Lower leg skin (tissue), 4 donors: ENCODE measurements around the gene CYBC1. TPM values are rescaled to one million over a fixed set of nuclear protein-coding genes. Genes with fewer than 3 reads are reported as not detected.

Experiments used
- DNase-seq, 2 donors: peaks; one replicate each; pipeline ENCODE4 v3.0.0-alpha.2; 2019; ENCODE audit warnings: low spot score in 2 of 2
- H3K4me3 ChIP-seq: fragments of 200-600 bp; sonication (generic); 2 replicates; pipeline ENCODE4 v1.5.1; 2017; ENCODE audit warnings: mild to moderate bottlenecking, low read depth; ENCODE audit not compliant: poor library complexity, severe bottlenecking
- POLR2A ChIP-seq, 2 donors: fragments of 450-650 bp; IDR thresholded peaks; one replicate each; pipeline ENCODE4 v1.6.1; 2016 to 2017; ENCODE audit warnings: antibody characterized with exemption in 2 of 2, mild to moderate bottlenecking in 1 of 2, moderate library complexity in 1 of 2
- WGBS, 2 donors: methylation state at CpG; one replicate each; pipeline ENCODE4 v1.1.5; 2018; 5-methylcytosine and 5-hydroxymethylcytosine counted together
- intact Hi-C: fragments of 100-400 bp; cut with DNase I; formaldehyde crosslinking; loops from one replicate; pipeline ENCODE4 v1.15.0; 2023; ENCODE audit warnings: low total_unique reads
- total RNA-seq, 4 donors: library from RNA; depleted of rRNA; stranded (reverse); fragments of >200 nt; gene quantifications; one replicate each; pipeline ENCODE4 v1.1.0, GENCODE V29; 2016
- TF ChIP-seq, protein P1 (sequence below), 3 donors: fragments of 450-650 bp; IDR thresholded peaks; one replicate each; pipeline ENCODE4 v1.5.1; 2016; ENCODE audit warnings: antibody characterized with exemption in 3 of 3, mild to moderate bottlenecking in 3 of 3, moderate library complexity in 2 of 3

The CYBC1 gene
- total RNA-seq, 4 donors from 2014 or later: 32.4 to 48.8 (median 43.5) TPM

DNA sequence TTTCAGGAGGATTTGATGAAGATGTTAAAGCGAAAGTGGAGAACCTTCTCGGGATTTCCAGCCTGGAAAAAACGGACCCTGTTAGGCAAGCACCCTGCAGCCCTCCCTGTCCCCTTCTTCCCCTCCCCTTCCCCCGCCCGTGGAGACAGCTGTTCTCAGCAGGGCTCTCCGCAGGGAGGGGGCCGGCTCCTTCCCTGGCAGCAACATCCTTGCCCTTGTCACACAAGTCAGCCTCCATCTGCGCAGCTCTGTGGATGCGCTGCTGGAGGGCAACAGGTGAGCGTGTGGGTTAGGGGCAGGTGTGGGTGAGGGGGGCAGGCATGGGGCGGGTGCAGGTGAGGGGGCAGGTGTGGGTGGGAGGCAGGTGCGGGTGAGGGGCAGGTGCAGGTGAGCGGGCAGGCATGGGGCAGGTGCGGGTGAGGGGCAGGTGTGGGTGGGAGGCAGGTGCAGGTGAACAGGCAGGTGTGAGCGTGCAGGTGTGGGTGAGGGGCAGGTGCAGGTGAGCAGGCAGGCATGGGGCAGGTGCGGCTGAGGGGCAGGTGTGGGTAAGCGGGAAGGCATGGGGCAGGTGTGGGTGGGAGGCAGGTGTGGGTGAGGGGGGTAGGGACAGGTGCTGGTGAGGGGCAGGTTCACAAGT is 9.4 kb downstream of the CYBC1 start:
- DNase-seq: no peak
- no peak for TF ChIP-seq POLR2A (IDR thresholded peaks at IDR 0.05)
- TF ChIP-seq, protein P1, sequence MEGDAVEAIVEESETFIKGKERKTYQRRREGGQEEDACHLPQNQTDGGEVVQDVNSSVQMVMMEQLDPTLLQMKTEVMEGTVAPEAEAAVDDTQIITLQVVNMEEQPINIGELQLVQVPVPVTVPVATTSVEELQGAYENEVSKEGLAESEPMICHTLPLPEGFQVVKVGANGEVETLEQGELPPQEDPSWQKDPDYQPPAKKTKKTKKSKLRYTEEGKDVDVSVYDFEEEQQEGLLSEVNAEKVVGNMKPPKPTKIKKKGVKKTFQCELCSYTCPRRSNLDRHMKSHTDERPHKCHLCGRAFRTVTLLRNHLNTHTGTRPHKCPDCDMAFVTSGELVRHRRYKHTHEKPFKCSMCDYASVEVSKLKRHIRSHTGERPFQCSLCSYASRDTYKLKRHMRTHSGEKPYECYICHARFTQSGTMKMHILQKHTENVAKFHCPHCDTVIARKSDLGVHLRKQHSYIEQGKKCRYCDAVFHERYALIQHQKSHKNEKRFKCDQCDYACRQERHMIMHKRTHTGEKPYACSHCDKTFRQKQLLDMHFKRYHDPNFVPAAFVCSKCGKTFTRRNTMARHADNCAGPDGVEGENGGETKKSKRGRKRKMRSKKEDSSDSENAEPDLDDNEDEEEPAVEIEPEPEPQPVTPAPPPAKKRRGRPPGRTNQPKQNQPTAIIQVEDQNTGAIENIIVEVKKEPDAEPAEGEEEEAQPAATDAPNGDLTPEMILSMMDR (IDR thresholded peaks at IDR 0.05): no peak
- no peak overlapping the region for H3K4me3 ChIP-seq
- intact Hi-C loops: no loop called here
- 63 to 64% methylated on average over 17 of the region's 17 CpGs for WGBS, 2 donors

DNA sequence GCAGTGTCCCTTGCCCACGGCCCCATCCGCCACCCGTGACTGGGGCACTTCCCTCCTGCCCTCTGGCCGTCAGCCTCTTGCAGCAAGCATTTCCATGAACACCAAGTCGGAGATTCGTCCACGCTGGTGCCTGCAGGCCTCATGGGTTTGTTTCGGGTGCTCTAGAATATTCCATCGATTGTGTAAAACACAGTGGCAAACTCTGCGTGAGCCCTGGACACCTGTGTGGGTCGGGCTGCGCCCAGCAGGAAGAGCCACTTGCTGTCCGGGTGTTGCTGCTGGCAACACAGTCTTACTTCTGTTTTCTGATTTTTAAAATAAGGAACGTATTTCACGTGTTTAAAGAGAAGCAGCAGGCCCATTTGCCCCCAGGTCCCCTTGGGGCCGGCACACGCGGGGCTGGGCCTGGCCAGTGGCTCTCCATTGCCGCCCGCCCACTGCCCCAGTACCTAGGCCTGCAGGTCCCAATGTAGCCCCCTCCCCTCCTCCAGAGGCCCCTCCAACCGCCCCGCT is 10.0 kb downstream of the CYBC1 start:
- no peak for DNase-seq
- WGBS, 2 donors: 71 to 74% methylated on average over 22 of the region's 22 CpGs
- intact Hi-C loops: no loop called here
- H3K4me3 ChIP-seq: no peak overlapping the region
- no peak for TF ChIP-seq POLR2A (IDR thresholded peaks at IDR 0.05)
- TF ChIP-seq, protein P1 (IDR thresholded peaks at IDR 0.05): no peak

DNA sequence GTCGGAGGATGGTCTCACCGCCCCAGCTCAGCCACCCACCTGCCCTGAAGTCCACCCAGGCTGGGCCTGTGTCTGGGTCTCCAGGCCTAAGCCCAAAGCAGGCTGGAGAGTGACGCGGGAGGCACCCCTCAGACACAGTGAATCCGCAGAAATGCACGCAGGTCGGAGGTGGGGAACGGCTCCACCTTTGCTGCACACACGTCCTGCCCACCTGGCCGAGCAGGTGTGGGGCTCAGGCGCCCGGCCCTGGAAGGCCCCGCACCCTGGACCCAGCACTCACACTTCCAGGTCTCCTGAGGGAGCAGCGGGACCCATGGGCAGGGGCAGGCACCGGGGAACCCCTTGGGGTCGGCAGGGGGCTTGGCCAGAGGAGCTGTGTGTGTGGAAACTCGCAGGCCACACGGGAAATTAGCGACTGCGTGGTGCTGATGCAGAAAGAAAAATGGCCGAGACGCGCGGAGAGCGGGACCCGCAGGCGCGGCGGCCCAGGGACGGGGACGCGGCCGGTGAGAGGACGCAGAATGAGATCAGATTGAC is 10.7 kb downstream of the CYBC1 start:
- no peak overlapping the region for H3K4me3 ChIP-seq
- no peak for DNase-seq
- intact Hi-C loops: no loop called here
- 89 to 91% methylated on average over 30 to 34 of the region's 34 CpGs for WGBS, 2 donors
- TF ChIP-seq, protein P1 (IDR thresholded peaks at IDR 0.05): no peak
- TF ChIP-seq POLR2A (IDR thresholded peaks at IDR 0.05): no peak

DNA sequence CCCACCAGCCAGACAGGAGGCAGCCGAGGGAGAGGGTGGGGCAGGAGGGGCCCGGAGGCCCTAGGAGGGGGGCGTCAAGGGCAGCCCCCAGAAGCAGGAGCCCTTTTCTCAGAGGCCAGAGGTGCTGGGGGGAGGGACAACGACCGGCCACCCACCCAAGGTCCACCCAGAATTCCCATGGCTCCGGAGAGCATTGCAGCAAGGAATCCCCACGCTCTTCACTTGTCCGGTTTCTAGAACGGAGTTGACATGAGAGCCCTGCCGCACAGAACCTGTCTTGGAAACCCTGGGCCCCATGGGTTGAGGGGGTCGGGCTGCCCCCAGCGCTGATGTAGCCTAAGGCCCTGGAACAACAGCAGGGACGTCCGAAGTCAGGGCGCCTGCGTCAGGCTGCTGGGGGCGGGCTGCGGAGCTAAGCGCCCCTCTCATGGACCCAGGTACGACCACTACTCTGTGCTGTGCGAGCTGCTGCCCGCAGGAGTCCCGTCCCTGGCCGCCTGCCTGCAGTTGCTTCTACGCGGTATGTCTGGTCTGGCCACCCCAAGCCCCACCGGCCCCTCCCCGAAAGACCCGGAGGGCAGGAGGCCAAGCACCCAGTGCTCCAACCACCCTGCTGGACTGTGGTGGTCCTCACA is 11.2 kb downstream of the CYBC1 start:
- intact Hi-C loops: no loop called here
- TF ChIP-seq POLR2A (IDR thresholded peaks at IDR 0.05): no peak
- TF ChIP-seq, protein P1 (IDR thresholded peaks at IDR 0.05): no peak
- no peak overlapping the region for H3K4me3 ChIP-seq
- 85 to 94% methylated on average over 20 to 27 of the region's 29 CpGs for WGBS, 2 donors
- no peak for DNase-seq

DNA sequence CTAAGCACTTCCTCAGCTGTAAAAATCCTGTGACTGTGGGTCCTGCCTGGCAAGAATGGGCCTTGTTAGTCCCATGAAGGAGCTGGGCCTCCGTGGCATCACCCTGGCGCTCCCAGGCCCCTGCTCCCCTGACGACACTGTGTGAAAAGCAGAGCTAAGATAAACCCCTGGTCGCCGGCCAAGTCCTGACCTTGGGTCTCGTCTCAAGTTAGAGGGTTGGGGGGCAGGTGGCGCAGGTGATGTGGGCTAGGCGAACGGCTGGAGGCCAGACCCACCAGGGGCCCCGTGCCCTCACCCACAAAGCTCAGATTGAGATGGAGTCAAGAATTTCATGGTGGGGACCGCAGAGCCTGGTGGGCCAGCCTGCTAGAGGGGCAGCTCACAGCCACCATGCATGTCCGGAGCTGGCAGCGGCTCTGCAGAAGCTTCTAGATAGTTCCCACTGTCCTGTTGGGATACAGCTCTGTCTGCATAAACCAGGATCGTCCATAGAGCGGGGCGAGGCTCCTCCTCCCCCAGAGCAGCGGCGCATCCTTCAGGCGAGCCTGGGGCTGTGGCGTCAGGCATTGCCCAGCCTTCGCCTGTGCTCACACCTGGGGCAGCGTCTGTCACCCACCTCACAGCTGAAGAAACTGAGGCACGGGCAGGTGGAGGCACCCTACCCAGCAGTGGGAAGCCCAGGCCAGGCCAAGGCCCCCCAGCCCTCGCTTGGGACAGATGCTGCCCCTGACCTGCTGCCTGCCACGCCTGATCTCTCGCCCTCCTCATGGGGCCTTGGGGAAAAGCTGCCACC is 12.0 kb downstream of the CYBC1 start:
- no peak for DNase-seq
- TF ChIP-seq, protein P1 (IDR thresholded peaks at IDR 0.05): no peak
- TF ChIP-seq POLR2A (IDR thresholded peaks at IDR 0.05): no peak
- no peak overlapping the region for H3K4me3 ChIP-seq
- 80 to 86% methylated on average over 10 to 17 of the region's 26 CpGs for WGBS, 2 donors
- intact Hi-C loops: no loop called here
